H4 (cell line): ENCODE results near the gene SPC24. TPM values are rescaled to one million over a fixed set of nuclear protein-coding genes. Genes with fewer than 3 reads are reported as not detected.
A peak's percentile ranks its signal among the peaks of the same experiment; 100 is the strongest.

Experiments used
- DNase-seq: peaks from one replicate; pipeline ENCODE4 v3.0.0-alpha.2; 2015; ENCODE audit warnings: low spot score
- total RNA-seq: library from RNA; depleted of rRNA; stranded (reverse); fragments of >200 nt; shearing (Covaris generic); gene quantifications from 2 replicates; pipeline ENCODE4 v1.2.3, GENCODE V29; 2014; rRNA removed

SPC24 gene
- total RNA-seq, 1 experiment from 2014 or later: 37.8 TPM

DNA sequence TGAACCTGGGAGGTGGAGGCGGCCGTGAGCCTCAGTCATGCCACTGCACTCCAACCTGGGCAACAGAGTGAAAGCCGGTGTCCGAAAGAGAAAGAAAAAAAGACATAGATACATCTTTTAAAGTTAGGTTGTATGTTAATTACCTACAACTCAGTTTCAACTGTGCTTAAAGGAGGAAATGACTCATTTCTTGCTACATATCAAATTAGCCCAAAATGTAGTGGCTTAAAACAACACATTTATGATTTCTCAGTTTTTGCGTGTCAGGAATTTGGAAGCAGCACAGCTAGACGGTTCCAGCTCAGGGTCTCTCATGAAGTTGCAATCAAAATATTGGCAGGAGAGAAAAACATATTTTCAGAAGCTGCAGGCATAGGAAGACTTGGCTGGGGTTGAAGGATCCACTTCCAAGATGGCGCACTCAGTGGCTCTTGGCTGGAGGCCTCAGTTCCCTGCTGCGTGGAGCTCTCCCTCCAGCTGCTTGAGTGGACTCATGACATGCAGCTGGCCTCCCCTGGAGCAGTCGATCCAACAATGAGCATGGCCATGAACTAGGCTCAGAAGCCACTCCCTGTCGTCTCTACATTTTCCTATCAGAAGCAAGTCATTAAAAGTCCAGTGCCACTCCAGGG lies 59.3 kb downstream of the SPC24 start:
- DNase-seq: peak; percentile 50

Other genes starting within 250 kb of the SPC24 start
- 31.7 and 42.5 TPM in 2 replicates for gene YIPF2, start 227.1 kb downstream of the SPC24 start, total RNA-seq
- gene TIMM29, start 227.0 kb downstream of the SPC24 start, total RNA-seq: 11.2 and 23.5 TPM in 2 replicates
- gene SMARCA4, start 194.8 kb downstream of the SPC24 start, total RNA-seq: 47.2 and 57.9 TPM in 2 replicates
- 82.0 and 87.2 TPM in 2 replicates for gene LDLR, start 66.3 kb downstream of the SPC24 start, total RNA-seq
- gene KANK2, start 41.8 kb upstream of the SPC24 start, total RNA-seq: 63.8 and 79.8 TPM in 2 replicates
- not detected in 2 replicates for gene ANGPTL8, start 83.8 kb upstream of the SPC24 start, total RNA-seq
- gene DOCK6, start 106.7 kb upstream of the SPC24 start, total RNA-seq: 3.3 and 3.9 TPM in 2 replicates
- not detected in 2 replicates for gene TSPAN16, start 140.4 kb upstream of the SPC24 start, total RNA-seq
- gene RAB3D, start 183.9 kb upstream of the SPC24 start, total RNA-seq: 0.37 TPM in 1 of 2 replicates, not detected in the other
- 74.7 and 139 TPM in 2 replicates for gene TMEM205, start 190.5 kb upstream of the SPC24 start, total RNA-seq
- gene CCDC159, start 190.7 kb upstream of the SPC24 start, total RNA-seq: 3.6 and 5.1 TPM in 2 replicates
- 10.7 and 12.7 TPM in 2 replicates for gene PLPPR2, start 199.7 kb upstream of the SPC24 start, total RNA-seq
- 0.45 and 1.0 TPM in 2 replicates for gene SWSAP1, start 218.9 kb upstream of the SPC24 start, total RNA-seq
- gene EPOR, start 228.5 kb upstream of the SPC24 start, total RNA-seq: 3.0 and 5.4 TPM in 2 replicates